Activated CD8-positive, alpha-beta memory T cell treated with anti-CD3 and anti-CD28 coated beads, Interleukin-2, amount 50 U/mL, for 1 hour (primary cell): ENCODE measurements around the gene FYN.
"Not testable (repeated sequence)": the region's sequence is repeated elsewhere in the genome, so short reads cannot be mapped to it uniquely, and the experiment has no call there.

ENCODE experiments used
- DNase-seq: peaks from one replicate; pipeline ENCODE4 v3.0.0-alpha.2; 2020; ENCODE audit errors: extremely low read depth

The FYN gene

GRCh38 chr6:111680811-111681609 lies 192.2 kb downstream of the FYN start:
- DNase-seq: not testable (repeated sequence)

- DNase-seq: no peak
These were observed 193.1 kb downstream of the FYN start for GRCh38 chr6:111680015-111680712.

- no peak for DNase-seq
These were observed 194.0 kb downstream of the FYN start for GRCh38 chr6:111679126-111679858.

- no peak for DNase-seq
These were observed 195.8 kb downstream of the FYN start for GRCh38 chr6:111677249-111677990.

- DNase-seq: no peak
These were observed 196.9 kb downstream of the FYN start for GRCh38 chr6:111676383-111676782.

- no peak for DNase-seq
These were observed 198.4 kb downstream of the FYN start for GRCh38 chr6:111674883-111675282.

GRCh38 chr6:111674413-111674812 lies 198.8 kb downstream of the FYN start:
- no peak for DNase-seq

GRCh38 chr6:111673937-111674336 lies 199.3 kb downstream of the FYN start:
- no peak for DNase-seq

GRCh38 chr6:111673532-111673931 lies 199.7 kb downstream of the FYN start:
- no peak for DNase-seq

GRCh38 chr6:111672761-111673450 lies 200.3 kb downstream of the FYN start:
- DNase-seq: no peak

GRCh38 chr6:111669326-111669725 lies 203.9 kb downstream of the FYN start:
- no peak for DNase-seq

- DNase-seq: no peak
These were observed 204.8 kb downstream of the FYN start for GRCh38 chr6:111668410-111668809.

GRCh38 chr6:111667931-111668330 lies 205.3 kb downstream of the FYN start:
- DNase-seq: no peak

- no peak for DNase-seq
These were observed 206.4 kb downstream of the FYN start for GRCh38 chr6:111666847-111667246.

GRCh38 chr6:111664565-111665030 lies 208.7 kb downstream of the FYN start:
- DNase-seq: no peak

- no peak for DNase-seq
These were observed 209.3 kb downstream of the FYN start for GRCh38 chr6:111663692-111664564.

- no peak for DNase-seq
These were observed 210.3 kb downstream of the FYN start for GRCh38 chr6:111662794-111663593.

GRCh38 chr6:111662072-111662793 lies 211.0 kb downstream of the FYN start:
- DNase-seq: no peak
